Activated CD4-positive, alpha-beta T cell treated with anti-CD3 and anti-CD28 coated beads, Interleukin-2, amount 50 U/mL, for 48 hours (primary cell): ENCODE measurements around the gene M1AP.

Experiments
- DNase-seq, 2 experiments: peaks; one replicate each; pipeline ENCODE4 v3.0.0-alpha.2; 2020

Gene M1AP

GRCh38 chr2:74516650-74517049 is 131.5 kb downstream of the M1AP start:
- no peak for DNase-seq

GRCh38 chr2:74515981-74516633 is 132.0 kb downstream of the M1AP start:
- DNase-seq: peak; percentile 74 to 82

GRCh38 chr2:74515271-74515980 is 132.7 kb downstream of the M1AP start:
- no peak for DNase-seq

GRCh38 chr2:74514368-74515270 is 133.5 kb downstream of the M1AP start, which contains the start of gene TLX2:
Gene TLX2 (plus strand): TSS chr2:74514450. CDS start chr2:74514807, 357 bp downstream.
- DNase-seq: peak in 1 of 2 experiments; percentile 24

- DNase-seq: peak; percentile 29 to 42
Measured at GRCh38 chr2:74513605-74514367, 134.3 kb downstream of the M1AP start.

- no peak for DNase-seq
Measured at GRCh38 chr2:74512744-74513604, 135.2 kb downstream of the M1AP start.

GRCh38 chr2:74511104-74511989 is 136.8 kb downstream of the M1AP start:
- no peak for DNase-seq

GRCh38 chr2:74510272-74510671 is 137.9 kb downstream of the M1AP start:
- DNase-seq: no peak

GRCh38 chr2:74507926-74508520 is 140.1 kb downstream of the M1AP start:
- DNase-seq: peak in 1 of 2 experiments; percentile 28
